Measurements from ENCODE around the gene PIGT. TPM values are rescaled to one million over a fixed set of nuclear protein-coding genes. Genes with fewer than 3 reads are reported as not detected.

Gene PIGT
- total RNA-seq, 1 experiment from 2014 or later: 31.0 TPM

GRCh38 chr20:45395114-45395415 is 20.9 kb upstream of the PIGT start:
- in situ Hi-C loops (cut with HindIII; ENCODE audit: low sequenced_read_pairs): no loop called here
- DNase-seq (ENCODE audit: low spot score): no peak

GRCh38 chr20:45399018-45399417 is 16.9 kb upstream of the PIGT start:
- in situ Hi-C loops (cut with HindIII; ENCODE audit: low sequenced_read_pairs): no loop called here

GRCh38 chr20:45400346-45401031 is 15.5 kb upstream of the PIGT start:
- in situ Hi-C loops (cut with HindIII; ENCODE audit: low sequenced_read_pairs): no loop called here
- DNase-seq (ENCODE audit: low spot score): no peak

More at GRCh38 chr20:45399018-45399417, 16.9 kb upstream of the PIGT start:
- DNase-seq (ENCODE audit: low spot score): no peak

GRCh38 chr20:45402946-45403345 is 13.0 kb upstream of the PIGT start:
- in situ Hi-C loops (cut with HindIII; ENCODE audit: low sequenced_read_pairs): no loop called here
- DNase-seq (ENCODE audit: low spot score): no peak

GRCh38 chr20:45404438-45404837 is 11.5 kb upstream of the PIGT start:
- in situ Hi-C loops (cut with HindIII; ENCODE audit: low sequenced_read_pairs): no loop called here
- DNase-seq (ENCODE audit: low spot score): no peak

GRCh38 chr20:45405571-45406259 is 10.2 kb upstream of the PIGT start:
- in situ Hi-C loops (cut with HindIII; ENCODE audit: low sequenced_read_pairs): no loop called here

GRCh38 chr20:45406260-45407066 is 9.5 kb upstream of the PIGT start:
- peak; percentile 54 for DNase-seq (ENCODE audit: low spot score)

More at GRCh38 chr20:45405571-45406259, 10.2 kb upstream of the PIGT start:
- peak; percentile 54 for DNase-seq (ENCODE audit: low spot score)

GRCh38 chr20:45407067-45407745 is 8.7 kb upstream of the PIGT start:
- in situ Hi-C loops (cut with HindIII; ENCODE audit: low sequenced_read_pairs): no loop called here
- DNase-seq (ENCODE audit: low spot score): peak; percentile 78

More at GRCh38 chr20:45406260-45407066, 9.5 kb upstream of the PIGT start:
- in situ Hi-C loops (cut with HindIII; ENCODE audit: low sequenced_read_pairs): no loop called here

- in situ Hi-C loops (cut with HindIII; ENCODE audit: low sequenced_read_pairs): no loop called here
- peak; percentile 68 for DNase-seq (ENCODE audit: low spot score)
Observed at GRCh38 chr20:45407783-45408645, 7.9 kb upstream of the PIGT start, which contains the start of gene DBNDD2. Gene DBNDD2 (plus strand): TSS chr20:45408289. CDS start chr20:45408468, 179 bp downstream.

GRCh38 chr20:45408646-45409213 is 7.2 kb upstream of the PIGT start:
- in situ Hi-C loops (cut with HindIII; ENCODE audit: low sequenced_read_pairs): no loop called here
- no peak for DNase-seq (ENCODE audit: low spot score)

GRCh38 chr20:45409521-45410272 is 6.2 kb upstream of the PIGT start:
- no peak for DNase-seq (ENCODE audit: low spot score)
- in situ Hi-C loops (cut with HindIII; ENCODE audit: low sequenced_read_pairs): no loop called here

GRCh38 chr20:45410887-45411286 is 5.1 kb upstream of the PIGT start:
- DNase-seq (ENCODE audit: low spot score): peak; percentile 11
- in situ Hi-C loops (cut with HindIII; ENCODE audit: low sequenced_read_pairs): no loop called here

- no peak for DNase-seq (ENCODE audit: low spot score)
Observed at GRCh38 chr20:45412653-45413052, 3.3 kb upstream of the PIGT start.

GRCh38 chr20:45413479-45413878 is 2.5 kb upstream of the PIGT start:
- in situ Hi-C loops (cut with HindIII; ENCODE audit: low sequenced_read_pairs): no loop called here
- no peak for DNase-seq (ENCODE audit: low spot score)

More at GRCh38 chr20:45412653-45413052, 3.3 kb upstream of the PIGT start:
- in situ Hi-C loops (cut with HindIII; ENCODE audit: low sequenced_read_pairs): no loop called here

GRCh38 chr20:45416917-45417316 is 976 bp downstream of the PIGT start:
- no peak for DNase-seq (ENCODE audit: low spot score)
- in situ Hi-C loops (cut with HindIII; ENCODE audit: low sequenced_read_pairs): no loop called here

- DNase-seq (ENCODE audit: low spot score): no peak
- in situ Hi-C loops (cut with HindIII; ENCODE audit: low sequenced_read_pairs): no loop called here
Observed at GRCh38 chr20:45419188-45420091, 3.5 kb downstream of the PIGT start.

GRCh38 chr20:45420125-45420524 is 4.2 kb downstream of the PIGT start:
- DNase-seq (ENCODE audit: low spot score): no peak
- in situ Hi-C loops (cut with HindIII; ENCODE audit: low sequenced_read_pairs): no loop called here
